H1 (cell line): Measurements from ENCODE around the gene PLEK. TPM values are rescaled to one million over a fixed set of nuclear protein-coding genes. Genes with fewer than 3 reads are reported as not detected.
"Not testable (repeated sequence)": the region's sequence is repeated elsewhere in the genome, so short reads cannot be mapped to it uniquely, and the experiment has no call there.

ENCODE experiments used
- CTCF ChIA-PET: fragments of 300-600 bp; sonication (Branson Sonifier 250); formaldehyde crosslinking; loops from one replicate; lab custom pipeline; 2021; ENCODE audit not compliant: partially characterized antibody; lab: Charles Lee
- POLR2A ChIA-PET: fragments of 300-600 bp; sonication (Branson Sonifier 250); formaldehyde crosslinking; loops from one replicate; lab custom pipeline; 2021; ENCODE audit warnings: inconsistent platforms; ENCODE audit not compliant: partially characterized antibody; lab: Charles Lee
- DNase-seq, 2 experiments: peaks; one replicate each; pipeline versions ENCODE4 v3.0.0 to v3.0.0-alpha.2; 2010 to 2022; ENCODE audit warnings: low spot score in 2 of 2, low read depth in 1 of 2, mixed read lengths in 1 of 2
- FAIRE-seq: peaks from 2 replicates; lab custom pipeline; 2011; peaks lifted over from hg19 to GRCh38; lab: Jason Lieb, UNC
- H2AFZ ChIP-seq: 2 replicates; pipeline ENCODE4 v1.8.1; 2012; ENCODE audit warnings: low read length, inconsistent platforms
- H2AK5ac ChIP-seq: 2 replicates; pipeline ENCODE4 v1.6.1; 2013; ENCODE audit warnings: low read depth, low read length
- H2BK120ac ChIP-seq: replicated peaks from 2 replicates; pipeline ENCODE3; 2013; ENCODE audit warnings: low read depth, low read length, inconsistent platforms
- H2BK12ac ChIP-seq: 2 replicates; pipeline ENCODE4 v1.6.1; 2013; ENCODE audit warnings: low read depth, low read length
- H2BK15ac ChIP-seq: 2 replicates; pipeline ENCODE4 v1.6.1; 2013; ENCODE audit warnings: low read length
- H2BK20ac ChIP-seq: 2 replicates; pipeline ENCODE4 v1.6.1; 2013; ENCODE audit warnings: low read length
- H2BK5ac ChIP-seq: 2 replicates; pipeline ENCODE4 v1.6.1; 2013; ENCODE audit warnings: low read depth, low read length
- H3K14ac ChIP-seq: 2 replicates; pipeline ENCODE4 v1.6.1; 2013; ENCODE audit warnings: inconsistent platforms; ENCODE audit not compliant: insufficient read length
- H3K18ac ChIP-seq: 2 replicates; pipeline ENCODE4 v1.6.1; 2013; ENCODE audit warnings: low read length; ENCODE audit errors: extremely low read depth
- H3K23ac ChIP-seq: 2 replicates; pipeline ENCODE4 v1.6.1; 2013; ENCODE audit warnings: inconsistent platforms; ENCODE audit not compliant: insufficient read length
- H3K23me2 ChIP-seq: 2 replicates; pipeline ENCODE4 v1.6.1; 2013; ENCODE audit warnings: low read depth, low read length
- H3K27ac ChIP-seq: 2 replicates; pipeline ENCODE4 v1.6.1; 2011; ENCODE audit warnings: low read depth, low read length, inconsistent platforms
- H3K27me3 ChIP-seq, 4 experiments: replicated peaks in 1 of 4; 1 replicate in 1 of 4; 2 replicates in 3 of 4; pipeline versions ENCODE4 v1.6.1 to v1.8.1; 2011 to 2013; ENCODE audit warnings: low read length in 3 of 4, mild to moderate bottlenecking in 3 of 4, inconsistent platforms in 2 of 4, mixed read lengths in 2 of 4, moderate library complexity in 1 of 4; ENCODE audit not compliant: control insufficient read depth in 3 of 4, insufficient read depth in 3 of 4; ENCODE audit errors: extremely low read depth in 1 of 4
- H3K36me3 ChIP-seq, 4 experiments: 2 replicates each; pipeline versions ENCODE4 v1.6.1 to v1.8.1; 2011 to 2013; ENCODE audit warnings: mild to moderate bottlenecking in 4 of 4, low read length in 3 of 4, moderate library complexity in 2 of 4, control low read depth in 1 of 4, inconsistent platforms in 1 of 4; ENCODE audit not compliant: insufficient read depth in 4 of 4, control insufficient read depth in 2 of 4
- H3K4ac ChIP-seq: replicated peaks from 2 replicates; pipeline ENCODE3; 2013; ENCODE audit warnings: low read length, low read depth, mixed read lengths, inconsistent platforms; ENCODE audit not compliant: insufficient read length
- H3K4me1 ChIP-seq, 4 experiments: replicated peaks in 1 of 4; 1 replicate in 1 of 4; 2 replicates in 3 of 4; pipeline versions ENCODE4 v1.6.1 to v1.8.1; 2011 to 2013; ENCODE audit warnings: low read length in 3 of 4, inconsistent platforms in 2 of 4, mixed read lengths in 1 of 4; ENCODE audit not compliant: insufficient read depth in 4 of 4, control insufficient read depth in 3 of 4
- H3K4me2 ChIP-seq, 2 experiments: 2 replicates each; pipeline versions ENCODE4 v1.6.1 to v1.8.1; 2011 to 2013; ENCODE audit warnings: low read depth in 2 of 2, low read length in 2 of 2, control low read depth in 1 of 2, inconsistent platforms in 1 of 2, mild to moderate bottlenecking in 1 of 2; ENCODE audit not compliant: insufficient read depth in 1 of 2
- H3K4me3 ChIP-seq, 4 experiments: fragments of 200-600, 300-600 bp in 1 of 4; sonication (generic), shearing (Covaris generic), sonication (Bioruptor Twin) in 1 of 4; 2 replicates each; pipeline versions ENCODE4 v1.5.1 to v1.8.1; 2011 to 2016; ENCODE audit warnings: low read length in 4 of 4, low read depth in 3 of 4, control low read depth in 2 of 4, inconsistent platforms in 2 of 4, mild to moderate bottlenecking in 2 of 4, mixed read lengths in 1 of 4, moderate library complexity in 1 of 4; ENCODE audit not compliant: insufficient read depth in 2 of 4; ENCODE audit errors: extremely low read depth in 1 of 4
- H3K56ac ChIP-seq: replicated peaks from 2 replicates; pipeline ENCODE3; 2013; ENCODE audit warnings: low read depth, mild to moderate bottlenecking, mixed read lengths, low read length, inconsistent platforms; ENCODE audit not compliant: insufficient read length
- H3K79me1 ChIP-seq: 2 replicates; pipeline ENCODE4 v1.6.1; 2013; ENCODE audit warnings: low read depth, low read length, control low read depth
- H3K79me2 ChIP-seq, 2 experiments: 2 replicates each; pipeline versions ENCODE4 v1.6.1 to v1.8.1; 2012 to 2013; ENCODE audit warnings: low read length in 2 of 2, mild to moderate bottlenecking in 2 of 2, inconsistent platforms in 1 of 2; ENCODE audit not compliant: insufficient read depth in 2 of 2, control insufficient read depth in 1 of 2
- H3K9ac ChIP-seq, 4 experiments: replicated peaks in 1 of 4; 1 replicate in 1 of 4; 2 replicates in 3 of 4; pipeline versions ENCODE4 v1.6.1 to v1.8.1; 2011 to 2013; ENCODE audit warnings: low read depth in 3 of 4, low read length in 3 of 4, control low read depth in 2 of 4, mild to moderate bottlenecking in 2 of 4, moderate library complexity in 2 of 4, inconsistent platforms in 1 of 4; ENCODE audit errors: extremely low read depth in 1 of 4
- H3K9me3 ChIP-seq, 2 experiments: 2 replicates each; pipeline versions ENCODE4 v1.6.1 to v1.8.1; 2012 to 2013; ENCODE audit warnings: mild to moderate bottlenecking in 2 of 2, moderate library complexity in 2 of 2, control low read depth in 1 of 2, inconsistent platforms in 1 of 2, low read depth in 1 of 2, low read length in 1 of 2, mixed read lengths in 1 of 2; ENCODE audit not compliant: insufficient read depth in 2 of 2
- H4K20me1 ChIP-seq, 2 experiments: replicated peaks in 1 of 2; 2 replicates each; pipeline versions ENCODE3 to v1.8.1; 2011 to 2013; ENCODE audit warnings: inconsistent platforms in 2 of 2, low read length in 2 of 2, mild to moderate bottlenecking in 1 of 2; ENCODE audit not compliant: insufficient read depth in 2 of 2, control insufficient read depth in 1 of 2
- H4K5ac ChIP-seq: 2 replicates; pipeline ENCODE4 v1.6.1; 2013; ENCODE audit warnings: low read length, low read depth, mixed read lengths, inconsistent platforms; ENCODE audit not compliant: insufficient read length
- H4K8ac ChIP-seq: 2 replicates; pipeline ENCODE4 v1.8.0; 2013; ENCODE audit warnings: mild to moderate bottlenecking, moderate library complexity, low read length, inconsistent platforms; ENCODE audit not compliant: insufficient read depth; ENCODE audit errors: extremely low read depth
- H4K91ac ChIP-seq: replicated peaks from 2 replicates; pipeline ENCODE3; 2013; ENCODE audit warnings: low read length, mixed read lengths, inconsistent platforms; ENCODE audit not compliant: insufficient read length
- WGBS, 2 experiments: shearing (Covaris generic) in 1 of 2; methylation state at CpG; one replicate each; pipeline versions ENCODE4 v1.1.6 to v1.1.7; 2013 to 2015; ENCODE audit warnings: low lambda C conversion rate in 2 of 2, mixed read lengths in 2 of 2, inconsistent platforms in 1 of 2, low coverage in 1 of 2, missing lambda C conversion rate in 1 of 2; ENCODE audit not compliant: insufficient replicate concordance in 2 of 2, insufficient coverage in 1 of 2, insufficient read length in 1 of 2; ENCODE audit errors: extremely low coverage in 1 of 2, missing lambda C conversion rate in 1 of 2; 5-methylcytosine and 5-hydroxymethylcytosine counted together
- polyA plus RNA-seq, 7 experiments: library from polyadenylated mRNA; depleted of rRNA in 3 of 7; stranded (reverse) in 5 of 7; unstranded in 2 of 7; fragments of >200 nt in 5 of 7; fragments of 200-250 nt in 2 of 7; gene quantifications; 1 replicate in 5 of 7; 2 replicates in 1 of 7; 4 replicates in 1 of 7; pipeline versions ENCODE4 v1.2.1 to v1.2.3, GENCODE V29; 2011 to 2013; ENCODE audit warnings: missing spikeins in 2 of 7, mixed read lengths in 2 of 7
- total RNA-seq: library from RNA; stranded (reverse); fragmentation: NEBNext Ultra II Directional; extraction: Animal tissue kit (Norgen Biotek cat#: 25700); gene quantifications from 2 replicates; pipeline ENCODE4 v1.2.1, GENCODE V29; 2021

PLEK gene
- total and polyA plus RNA-seq, 2 of the 8 experiments (the other 6 are each of a cell fraction or from before 2014, with no cell fraction given): not detected

DNA sequence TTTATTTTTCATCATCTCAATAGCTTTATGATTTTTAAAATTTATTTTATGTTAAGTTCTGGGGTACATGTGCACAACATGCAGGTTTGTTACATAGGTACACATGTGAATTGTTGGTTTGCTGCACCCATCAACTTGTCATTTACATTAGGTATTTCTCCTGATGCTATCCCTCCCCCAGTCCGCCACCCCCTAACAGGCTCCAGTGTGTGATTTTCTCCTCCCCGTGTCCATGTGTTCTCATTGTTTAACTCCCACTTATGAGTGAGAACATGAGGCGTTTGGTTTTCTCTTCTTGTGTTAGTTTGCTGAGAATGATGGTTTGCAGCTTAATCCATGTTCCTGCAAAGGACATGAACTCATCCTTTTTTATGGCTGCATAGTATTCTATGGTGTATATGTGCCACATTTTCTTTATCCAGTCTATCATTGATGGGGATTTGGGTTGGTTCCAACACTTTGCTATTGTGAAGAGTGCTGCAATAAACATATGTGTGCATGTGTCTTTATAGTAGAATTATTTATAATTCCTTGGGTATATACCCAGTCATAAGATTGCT is 32.7 kb downstream of the PLEK start:
- DNase-seq, H3K4me1 ChIP-seq, H3K27ac ChIP-seq, H3K4me2 ChIP-seq, H3K4me3 ChIP-seq, H3K4ac ChIP-seq, H3K9ac ChIP-seq, H2AFZ ChIP-seq, POLR2A ChIA-PET, H3K56ac ChIP-seq, H2BK120ac ChIP-seq, H2BK15ac ChIP-seq, H4K91ac ChIP-seq, H3K79me1 ChIP-seq, H2BK5ac ChIP-seq, H3K23me2 ChIP-seq, H3K18ac ChIP-seq, FAIRE-seq, CTCF ChIA-PET, H4K5ac ChIP-seq, H3K27me3 ChIP-seq, H3K9me3 ChIP-seq, H4K8ac ChIP-seq, H3K36me3 ChIP-seq, H4K20me1 ChIP-seq, H2BK12ac ChIP-seq, H3K79me2 ChIP-seq, H3K14ac ChIP-seq, H2AK5ac ChIP-seq, H3K23ac ChIP-seq, H2BK20ac ChIP-seq: not testable (repeated sequence)
- 89% methylated on average over 3 of the region's 3 CpGs; no CpG with 5 or more reads in 1 of the 2 experiments for WGBS, 2 experiments
